CD4-positive, alpha-beta T cell treated with Interleukin-6 at 100 ng/mL for 8 hours (primary cell): Measurements from ENCODE around the gene FIBP.

Source experiments
- DNase-seq: peaks from one replicate; pipeline ENCODE4 v3.0.0-alpha.2; 2020; ENCODE audit warnings: mixed read lengths, low spot score

The FIBP gene

GRCh38 chr11:65870706-65871681 lies 17.3 kb downstream of the FIBP start:
- DNase-seq = no peak

- no peak for DNase-seq
Measured at GRCh38 chr11:65870307-65870658, 18.0 kb downstream of the FIBP start.

- DNase-seq = no peak
Measured at GRCh38 chr11:65869643-65870306, 18.5 kb downstream of the FIBP start.

GRCh38 chr11:65868907-65869306 lies 19.4 kb downstream of the FIBP start:
- no peak for DNase-seq

- no peak for DNase-seq
Measured at GRCh38 chr11:65868076-65868667, 20.1 kb downstream of the FIBP start.

GRCh38 chr11:65867284-65868071 lies 20.8 kb downstream of the FIBP start:
- DNase-seq = no peak

GRCh38 chr11:65866509-65867283 lies 21.6 kb downstream of the FIBP start:
- no peak for DNase-seq

GRCh38 chr11:65865550-65866172 lies 22.6 kb downstream of the FIBP start:
- no peak for DNase-seq

- DNase-seq = no peak
Measured at GRCh38 chr11:65864706-65865471, 23.4 kb downstream of the FIBP start.

GRCh38 chr11:65863889-65864705 lies 24.2 kb downstream of the FIBP start:
- no peak for DNase-seq

- DNase-seq = no peak
Measured at GRCh38 chr11:65862941-65863888, 25.1 kb downstream of the FIBP start.

- no peak for DNase-seq
Measured at GRCh38 chr11:65862191-65862735, 26.0 kb downstream of the FIBP start.

- DNase-seq = no peak
Measured at GRCh38 chr11:65861533-65862183, 26.6 kb downstream of the FIBP start.

GRCh38 chr11:65861165-65861505 lies 27.1 kb downstream of the FIBP start:
- no peak for DNase-seq

- DNase-seq = peak; percentile 95
Measured at GRCh38 chr11:65860278-65861164, 27.8 kb downstream of the FIBP start, which contains the start of gene MUS81. MUS81 (plus strand) TSS chr11:65860433; CDS start chr11:65860754, 321 bp downstream.

- no peak for DNase-seq
Measured at GRCh38 chr11:65859812-65860277, 28.4 kb downstream of the FIBP start.
